ENCODE measurements around the gene DCDC2B.
"Not testable (repeated sequence)": the region's sequence is repeated elsewhere in the genome, so short reads cannot be mapped to it uniquely, and the experiment has no call there.

The DCDC2B gene

DNA sequence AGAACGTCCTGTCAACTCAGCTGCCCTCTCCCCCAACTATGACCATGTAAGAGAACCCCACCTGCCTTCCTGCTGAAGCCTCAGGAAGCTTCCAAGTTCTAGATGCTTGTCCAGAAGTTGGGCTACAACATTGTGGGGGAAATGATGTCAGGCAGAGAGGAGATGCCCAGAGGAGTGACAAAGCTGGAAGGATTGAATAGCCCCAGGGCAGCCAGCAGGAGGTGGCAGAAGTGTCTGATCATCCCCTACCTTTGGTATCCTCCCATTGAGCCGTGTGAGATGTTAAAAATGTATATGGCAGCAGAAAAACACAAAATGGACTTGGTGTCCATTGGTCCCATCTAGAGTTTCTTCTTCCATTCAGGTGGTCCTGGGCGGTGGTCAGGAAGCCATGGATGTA, 19.9 kb downstream of the DCDC2B start:
- no peak for DNase-seq

DNA sequence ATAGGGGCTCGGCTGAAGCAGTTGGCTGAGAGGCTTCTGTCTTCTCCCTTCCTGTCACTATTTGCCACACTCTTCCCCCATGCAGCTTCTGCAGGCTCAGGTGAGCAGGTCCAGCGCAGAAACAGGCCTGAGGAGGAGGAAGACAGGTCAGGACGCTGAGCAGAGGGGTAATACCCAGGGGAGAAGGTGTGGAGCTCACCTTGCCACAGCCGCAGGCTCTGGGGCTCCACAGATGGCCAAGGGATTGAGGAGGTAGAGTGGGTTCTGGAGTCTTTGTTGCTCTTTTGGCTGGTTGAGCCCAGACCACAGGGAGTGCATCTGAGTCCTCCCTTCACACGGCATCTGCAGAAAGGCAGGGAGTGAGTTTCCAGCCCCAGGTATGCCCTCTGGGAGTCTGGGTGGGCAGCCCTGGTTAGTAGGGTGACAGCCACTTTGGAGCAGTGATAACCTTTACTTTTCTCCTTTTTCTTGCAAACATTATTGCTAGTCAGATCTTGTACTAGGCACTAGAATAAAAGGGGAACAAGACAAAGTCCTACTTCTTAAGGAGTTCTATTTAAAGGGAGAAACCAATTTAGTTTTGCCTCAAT, 23.0 kb downstream of the DCDC2B start:
- DNase-seq, result no peak

DNA sequence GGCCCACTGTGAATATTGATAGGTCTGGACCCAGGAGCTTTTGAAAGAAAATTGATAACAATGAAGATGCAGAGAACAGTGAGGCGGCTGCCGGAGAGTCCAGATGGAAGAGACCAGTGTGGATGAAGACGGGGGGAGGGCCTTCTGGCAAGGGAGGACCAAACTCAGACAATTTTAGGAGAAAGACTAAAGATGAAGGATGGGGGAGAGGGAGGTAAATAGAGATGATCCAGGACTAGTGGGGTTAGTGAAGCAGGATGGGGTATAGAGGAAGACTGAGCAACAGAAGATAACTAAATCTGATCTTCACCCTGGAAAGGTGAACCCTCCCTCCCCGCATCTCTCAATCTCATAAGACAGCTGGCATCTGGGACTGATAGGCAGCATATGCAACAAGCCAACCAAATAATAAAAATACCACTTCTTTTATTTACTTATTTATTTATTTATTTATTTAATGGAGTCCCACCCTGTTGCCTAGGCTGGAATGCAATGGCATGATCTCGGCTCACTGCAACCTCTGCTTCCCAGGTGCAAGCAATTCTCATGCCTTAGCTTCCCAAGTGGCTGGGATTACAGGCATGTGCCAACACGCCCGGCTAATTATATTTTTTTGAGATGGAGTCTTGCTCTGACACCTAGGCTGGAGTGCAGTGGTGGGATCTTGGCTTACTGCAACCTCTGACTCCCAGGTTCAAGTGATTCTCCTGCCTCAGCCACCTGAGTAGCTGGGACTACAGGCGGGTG, 23.8 kb downstream of the DCDC2B start:
- peak in 2 of 3 experiments; percentile 20 to 54 for DNase-seq

DNA sequence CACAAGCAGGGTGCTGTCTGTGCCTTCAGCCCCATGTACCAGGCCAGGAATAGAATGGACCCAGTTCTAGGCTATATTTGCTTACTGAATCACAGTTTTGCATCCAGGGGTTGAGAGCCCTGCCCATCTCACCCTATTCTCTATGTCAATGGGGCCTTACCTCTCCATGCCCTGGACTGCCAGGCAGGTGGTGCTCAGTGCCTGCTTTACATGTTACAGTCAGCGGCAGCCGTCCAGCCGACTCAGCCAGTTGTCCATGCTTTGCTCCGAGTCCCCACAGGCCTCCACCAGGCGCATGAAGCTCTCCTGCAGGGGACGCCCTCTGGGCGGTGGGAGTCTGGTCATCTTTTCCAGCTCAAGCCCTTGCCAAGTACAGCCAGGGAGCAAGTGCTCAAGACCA, 25.9 kb downstream of the DCDC2B start:
- DNase-seq, result no peak

DNA sequence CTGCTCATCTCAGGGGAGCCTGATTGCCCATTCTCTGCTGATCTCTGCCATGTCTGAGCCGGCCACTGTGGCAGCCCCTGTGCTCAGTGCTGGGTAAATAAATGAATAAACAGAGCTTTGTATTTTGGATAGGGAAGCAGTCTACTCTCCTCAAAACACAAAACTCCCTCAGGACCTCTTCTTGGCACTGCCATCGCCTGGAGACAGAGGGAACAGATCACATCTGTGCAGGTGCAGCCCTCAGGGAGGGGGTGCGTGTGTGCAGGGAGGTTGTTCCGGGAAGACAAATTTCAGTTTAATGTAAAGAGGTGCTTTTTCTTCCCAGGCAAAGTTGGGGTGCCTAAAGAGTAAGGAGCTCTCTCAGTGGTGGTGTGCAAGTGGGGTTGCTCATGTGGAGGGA, 30.4 kb downstream of the DCDC2B start:
- peak; percentile 62 to 80 (median 74) for DNase-seq

DNA sequence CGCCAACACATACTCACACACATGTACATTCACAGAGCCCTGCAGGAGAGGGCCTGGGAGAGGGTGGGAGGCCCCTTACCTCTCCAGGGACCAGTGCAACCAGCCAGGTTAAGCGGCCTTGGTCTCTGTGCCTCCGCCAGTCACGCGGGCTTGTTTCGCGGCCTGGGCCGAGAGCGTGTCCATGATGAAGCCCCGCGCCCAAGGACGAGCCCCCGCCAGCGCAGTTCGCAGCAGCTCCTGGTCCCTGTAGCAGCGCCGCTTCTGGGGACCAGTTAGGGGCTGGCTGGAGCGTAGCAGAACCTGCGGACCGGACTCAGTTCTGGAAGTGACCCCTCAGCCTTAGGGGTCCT, 30.9 kb downstream of the DCDC2B start:
- DNase-seq, result peak; percentile 60 to 85 (median 84)

DNA sequence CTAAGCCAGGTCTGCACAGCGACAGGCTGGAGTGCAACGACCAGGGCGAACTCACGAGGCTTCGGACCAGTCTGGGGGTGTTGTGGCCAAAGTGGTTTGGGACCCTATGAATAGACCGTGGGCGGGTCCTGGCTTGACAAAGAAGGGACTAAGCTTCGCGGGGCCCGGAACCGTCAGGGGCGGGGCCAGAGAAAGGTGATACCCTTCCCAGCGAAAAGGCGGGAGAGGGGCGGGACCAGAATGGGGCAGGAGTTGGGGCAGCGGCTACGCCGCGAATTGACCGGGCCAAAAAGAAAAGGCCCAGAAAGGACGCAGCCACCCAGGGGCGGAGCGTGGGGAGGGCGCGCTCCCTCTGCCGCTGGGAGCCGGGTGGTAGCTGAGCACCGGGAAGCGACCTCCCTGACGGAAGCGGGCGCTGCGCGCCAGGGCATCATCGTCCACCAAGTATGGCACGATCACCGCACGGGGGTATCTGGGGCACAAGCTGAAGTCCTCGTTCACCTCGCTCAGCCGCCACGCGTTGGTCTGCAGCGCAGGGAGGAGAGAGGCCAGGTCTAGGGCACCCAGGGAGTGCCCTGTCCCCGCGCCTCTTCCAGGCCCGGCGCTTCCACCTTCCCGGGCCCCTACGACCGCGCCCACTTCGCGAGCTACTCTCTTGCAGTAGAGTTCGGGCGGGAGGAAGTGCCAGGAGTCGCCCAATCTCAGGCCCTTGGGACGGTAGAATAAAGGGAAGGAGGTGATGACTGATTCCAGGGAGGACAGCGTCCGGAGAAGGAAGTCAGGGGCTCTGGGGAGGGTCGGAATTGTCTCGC, 31.5 kb downstream of the DCDC2B start:
- DNase-seq, result peak; percentile 86 to 92 (median 92)

DNA sequence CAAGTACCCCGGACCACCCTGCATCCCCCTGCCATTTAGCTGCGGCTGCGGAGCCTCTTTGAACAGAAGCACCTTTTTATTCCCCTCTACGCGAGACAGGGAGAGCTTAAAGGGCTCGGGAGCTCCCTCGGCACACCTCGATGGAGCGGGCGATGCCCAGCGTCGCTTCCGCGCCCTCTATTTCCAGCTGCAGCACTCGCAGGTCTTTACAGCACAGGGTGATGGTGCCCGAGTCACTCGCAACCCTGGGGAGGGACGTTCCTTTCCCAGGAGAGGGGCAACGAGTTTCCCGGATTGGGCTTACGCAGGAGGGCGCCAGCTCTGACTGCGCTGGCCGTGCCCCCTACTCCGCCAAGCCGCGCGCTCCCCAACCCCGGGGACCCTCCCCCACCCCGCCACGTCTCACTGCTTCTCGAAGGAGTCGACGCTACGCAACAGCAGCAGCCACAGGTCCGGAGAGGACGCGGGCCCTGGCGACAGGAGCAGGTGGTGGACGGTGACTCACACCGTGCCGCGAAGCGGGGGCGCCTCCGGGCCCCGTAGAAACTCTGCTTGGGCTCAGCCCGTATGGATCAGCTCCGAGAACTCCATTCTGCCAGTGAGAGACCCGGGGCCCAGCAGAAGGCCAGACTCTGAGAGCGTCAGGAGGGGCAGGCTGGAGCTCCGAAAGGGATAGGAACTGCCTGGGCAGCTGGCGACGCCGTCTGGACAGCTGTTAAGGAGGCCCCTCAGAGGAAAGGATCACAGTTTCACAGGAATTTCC, 32.3 kb downstream of the DCDC2B start:
- peak; percentile 75 to 87 (median 82) for DNase-seq

DNA sequence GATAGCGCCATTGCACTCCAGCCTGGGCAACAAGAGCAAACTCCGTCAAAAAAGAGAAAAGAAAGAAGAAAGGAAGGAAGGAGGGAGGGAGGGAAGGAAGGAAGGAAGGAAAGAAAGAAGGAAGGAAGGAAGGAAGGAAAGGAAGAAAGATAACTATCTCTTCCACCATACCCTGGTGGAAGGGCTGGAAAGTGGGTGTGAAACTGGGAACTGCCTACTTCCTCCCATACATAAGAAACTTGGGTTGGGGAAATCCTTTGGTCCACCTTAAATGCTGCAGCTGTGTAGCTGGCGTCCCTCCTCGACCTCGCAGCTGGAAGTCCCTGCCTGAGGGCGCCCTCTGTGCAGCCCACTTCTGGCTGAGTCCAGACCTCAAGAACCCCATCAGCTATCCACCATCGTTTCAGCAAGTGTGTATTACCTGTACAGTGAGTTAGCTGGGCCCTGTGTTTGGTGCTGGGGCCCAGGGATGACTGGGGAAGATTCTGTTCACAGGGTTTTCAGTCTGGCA, 33.5 kb downstream of the DCDC2B start:
- peak in 1 of 3 experiments; percentile 28 for DNase-seq

DNA sequence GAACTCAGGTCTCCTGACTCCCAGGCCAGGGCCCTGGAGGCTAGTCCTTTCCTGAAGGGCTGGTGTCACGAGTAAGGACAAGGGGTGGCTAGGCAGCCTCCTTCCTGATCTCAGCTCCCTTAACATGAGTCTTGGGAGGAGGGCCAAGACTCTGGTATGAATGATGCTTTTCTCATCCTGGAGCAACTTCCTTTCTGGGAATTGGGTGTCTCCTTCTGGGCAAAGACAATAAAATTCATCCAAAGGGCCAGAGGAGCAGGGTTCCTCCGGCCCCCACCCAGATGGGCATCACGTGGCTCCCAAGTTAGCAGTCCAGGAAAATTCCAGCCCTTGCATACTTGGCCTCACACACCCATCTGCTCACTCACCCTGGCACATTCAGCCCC, 38.0 kb downstream of the DCDC2B start, which contains the start of gene FAM167B:
Gene FAM167B, plus strand, starts transcription at position 335 of the 386 bp plus-strand sequence. CDS start 200 bp downstream, outside the sequence.
- DNase-seq, result no peak

DNA sequence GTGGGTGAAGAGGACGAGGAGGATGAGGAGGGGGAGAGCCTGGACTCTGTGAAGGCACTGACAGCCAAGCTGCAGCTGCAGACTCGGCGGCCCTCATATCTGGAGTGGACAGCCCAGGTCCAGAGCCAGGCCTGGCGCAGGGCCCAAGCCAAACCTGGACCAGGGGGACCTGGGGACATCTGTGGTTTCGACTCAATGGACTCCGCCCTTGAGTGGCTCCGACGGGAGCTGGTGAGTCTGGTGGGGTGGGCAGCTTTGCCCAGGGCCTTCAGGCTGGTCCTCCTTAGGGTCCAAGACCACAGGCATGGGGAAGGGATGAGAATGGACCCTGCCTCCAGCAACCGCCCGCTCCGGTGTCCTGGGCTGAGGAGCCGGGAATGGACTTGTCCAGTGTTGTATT, 38.6 kb downstream of the DCDC2B start:
- DNase-seq, result no peak

DNA sequence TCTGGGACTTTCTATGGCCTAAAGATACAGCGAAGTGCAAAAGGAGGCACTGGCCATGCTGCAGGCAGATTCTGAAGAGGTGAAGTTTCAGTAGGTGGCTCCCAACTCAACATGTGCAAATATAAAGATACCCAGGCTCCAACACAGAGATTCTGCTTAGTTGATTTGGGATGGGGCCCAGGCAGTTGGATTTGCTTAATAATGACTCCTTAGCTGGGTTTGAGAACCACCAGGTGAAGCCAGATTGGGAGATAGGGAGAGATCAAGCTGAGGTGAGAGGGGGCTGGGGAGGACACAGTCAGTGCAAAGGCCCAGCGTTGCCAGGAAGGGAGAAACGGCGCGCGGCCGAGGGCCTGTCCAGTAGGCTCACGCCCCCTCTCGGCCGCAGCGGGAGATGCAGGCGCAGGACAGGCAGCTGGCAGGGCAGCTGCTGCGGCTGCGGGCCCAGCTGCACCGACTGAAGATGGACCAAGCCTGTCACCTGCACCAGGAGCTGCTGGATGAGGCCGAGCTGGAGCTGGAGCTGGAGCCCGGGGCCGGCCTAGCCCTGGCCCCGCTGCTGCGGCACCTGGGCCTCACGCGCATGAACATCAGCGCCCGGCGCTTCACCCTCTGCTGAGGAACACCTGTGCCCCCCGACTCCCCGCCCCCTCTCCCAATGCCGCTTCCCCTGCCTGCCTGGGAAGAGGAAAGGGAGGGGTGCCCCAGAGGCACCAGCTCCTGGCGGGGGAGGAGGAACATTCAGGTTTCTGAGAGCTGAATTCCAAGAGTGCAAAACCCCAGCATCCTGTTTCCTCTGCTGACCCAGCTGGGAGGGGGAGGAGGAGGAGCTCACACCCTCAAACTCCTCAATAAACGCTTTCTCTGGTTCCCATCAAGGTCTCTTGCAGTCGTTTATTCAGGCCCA, 39.3 kb downstream of the DCDC2B start:
- peak; percentile 77 to 88 (median 77) for DNase-seq

DNA sequence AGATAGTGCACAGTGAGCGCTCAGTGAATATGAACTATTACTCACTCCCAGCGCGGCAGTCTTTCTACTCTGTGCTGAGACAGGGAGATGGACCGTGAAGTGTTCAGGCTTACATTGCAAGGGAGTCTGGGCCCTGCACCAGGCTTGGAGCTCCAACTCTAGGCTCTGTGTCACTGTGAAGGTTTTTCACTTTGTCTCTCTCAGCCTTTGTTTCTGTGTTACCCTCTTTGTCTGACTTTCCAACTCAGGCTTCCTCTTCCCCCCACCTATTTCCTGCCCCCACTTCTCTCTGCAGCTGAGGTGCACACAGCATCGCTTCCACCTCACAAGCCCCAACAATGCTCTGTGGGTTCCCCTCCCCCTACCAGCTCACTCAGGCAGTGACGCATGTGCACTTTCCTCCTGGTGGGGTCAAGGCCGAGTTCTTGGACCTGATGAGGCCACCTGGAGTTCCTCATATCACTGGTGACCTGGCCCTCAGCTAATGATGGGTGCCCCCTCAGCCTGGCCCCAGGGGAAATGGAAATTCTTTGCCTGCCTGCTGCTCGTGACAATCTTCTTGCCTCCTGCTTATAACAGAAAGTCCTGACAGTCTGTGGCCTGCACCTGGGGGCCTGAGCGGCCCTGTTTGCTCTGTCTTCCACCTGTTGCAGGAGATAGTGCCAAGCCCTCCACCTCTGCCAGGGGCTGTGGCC, 41.1 kb downstream of the DCDC2B start:
- peak in 1 of 3 experiments; percentile 11 for DNase-seq

DNA sequence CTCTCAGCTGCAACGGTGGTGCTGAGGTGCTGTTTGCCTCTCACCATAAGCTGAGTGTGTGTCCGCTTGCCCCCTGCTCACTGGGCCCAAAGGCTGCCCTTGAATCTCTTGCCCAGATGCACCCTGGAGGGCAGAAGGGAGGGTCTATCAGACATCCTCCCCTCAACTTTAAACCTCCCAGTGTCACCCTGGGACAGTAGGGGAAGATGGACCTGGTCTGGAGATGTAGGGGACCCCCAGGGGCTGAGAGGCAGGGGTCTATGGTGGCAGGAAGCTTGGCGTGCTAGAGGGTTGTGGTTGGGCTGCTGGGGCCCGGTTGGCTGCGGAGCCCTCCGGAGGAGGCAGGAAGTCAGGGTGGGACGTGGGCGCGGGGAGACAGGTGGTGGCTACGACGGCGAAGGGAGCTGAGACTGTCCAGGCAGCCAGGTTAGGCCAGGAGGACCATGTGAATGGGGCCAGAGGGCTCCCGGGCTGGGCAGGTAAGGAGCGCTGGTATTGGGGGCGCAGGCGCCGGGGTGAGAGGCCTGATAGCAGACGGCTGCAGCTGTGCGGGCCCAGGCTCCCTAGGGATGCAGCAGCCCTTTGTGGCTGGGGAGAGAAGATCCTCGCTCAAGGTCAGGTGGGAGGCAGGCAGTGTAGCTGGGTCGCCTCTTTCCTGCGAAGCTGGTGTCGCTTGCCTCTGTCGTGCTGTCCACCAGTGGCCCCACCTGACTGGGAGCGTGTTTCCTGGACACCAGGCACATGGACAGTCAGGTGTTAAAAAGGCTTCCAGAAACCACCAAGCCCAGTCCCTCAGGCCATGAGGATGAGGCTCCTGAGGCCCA, 42.2 kb downstream of the DCDC2B start, which contains the start of gene LCK:
Gene LCK, plus strand, starts transcription at position 373 of the 824 bp plus-strand sequence. CDS start 23,065 bp downstream, outside the sequence.
- no peak for DNase-seq

DNA sequence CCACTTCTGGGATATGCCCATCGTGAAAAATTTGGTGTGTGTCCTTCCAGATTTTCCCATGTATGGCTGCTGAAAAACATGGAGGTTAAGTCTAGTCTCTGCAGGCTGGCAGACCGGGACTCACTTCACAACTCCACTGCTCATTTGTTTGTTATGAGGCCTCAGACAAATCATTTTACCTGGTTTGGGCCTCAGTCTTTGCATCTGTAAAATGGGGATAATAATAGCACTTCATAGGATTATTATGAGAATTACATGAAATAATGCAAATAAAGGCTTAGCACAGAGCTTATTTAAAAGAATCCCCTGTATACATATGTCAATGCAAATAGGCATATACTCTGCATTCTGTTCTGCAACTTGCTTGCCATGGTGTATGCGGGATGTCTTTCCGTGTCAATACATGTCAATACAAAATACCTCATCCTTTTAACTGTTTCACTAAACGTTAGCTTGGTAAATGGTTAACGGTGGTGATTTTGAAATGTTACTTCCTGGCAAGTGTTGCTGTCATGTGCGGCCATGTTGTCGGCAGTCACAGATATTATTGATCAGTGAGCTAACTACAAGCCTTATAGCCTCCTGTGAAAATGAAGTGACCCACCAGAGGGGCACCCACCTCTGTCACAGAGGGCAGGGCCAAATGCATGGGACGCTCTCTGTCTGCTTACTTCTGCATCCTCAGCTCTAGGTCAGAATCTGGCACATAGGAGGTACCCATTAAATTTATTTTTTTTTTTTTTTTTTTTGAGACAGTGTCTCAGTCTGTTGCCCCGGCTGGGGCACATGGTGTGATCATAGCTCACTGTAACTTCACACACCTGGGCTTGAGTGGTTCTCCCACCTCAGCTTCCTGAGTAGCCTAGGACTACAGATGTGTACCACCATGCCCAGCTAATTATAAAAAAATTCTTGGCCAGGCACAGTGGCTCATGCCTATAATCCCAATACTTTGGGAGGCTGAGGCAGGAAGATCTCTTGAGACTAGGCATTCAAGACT, 46.5 kb downstream of the DCDC2B start:
- no peak for DNase-seq

DNA sequence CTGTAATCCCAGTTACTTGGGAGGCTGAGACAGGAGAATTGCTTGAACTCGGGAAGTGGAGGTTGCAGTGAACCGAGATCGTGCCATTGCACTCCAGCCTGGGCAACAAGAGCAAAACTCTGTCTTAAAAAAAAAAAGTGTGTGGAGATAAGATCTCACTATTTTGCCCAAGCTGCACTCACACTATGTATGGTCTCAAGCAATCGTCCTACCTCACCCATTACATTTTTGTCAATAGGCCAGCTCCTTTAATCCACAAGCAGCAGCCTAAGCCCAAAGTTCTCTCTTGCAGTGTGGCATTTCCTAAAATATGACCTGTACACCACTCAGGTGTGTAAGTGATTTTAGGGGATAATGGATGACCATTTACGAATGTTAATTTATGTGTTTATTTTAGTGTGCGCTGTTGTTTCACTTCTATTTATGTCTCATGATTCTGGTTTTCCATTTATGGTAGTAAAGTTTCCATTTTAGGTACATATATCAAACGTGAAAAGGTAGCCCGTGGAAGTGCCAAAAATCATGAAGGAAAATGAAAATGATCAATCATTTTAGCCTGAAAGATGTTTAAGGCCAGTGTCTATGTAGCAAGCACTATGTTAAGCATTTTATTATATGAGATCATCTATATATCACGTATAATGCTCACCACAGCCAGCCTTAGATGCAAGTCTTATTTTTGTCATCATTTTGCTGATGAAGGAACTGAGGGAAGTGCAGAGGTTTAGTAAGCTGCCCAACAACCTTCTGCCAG, 47.8 kb downstream of the DCDC2B start:
- no peak for DNase-seq

DNA sequence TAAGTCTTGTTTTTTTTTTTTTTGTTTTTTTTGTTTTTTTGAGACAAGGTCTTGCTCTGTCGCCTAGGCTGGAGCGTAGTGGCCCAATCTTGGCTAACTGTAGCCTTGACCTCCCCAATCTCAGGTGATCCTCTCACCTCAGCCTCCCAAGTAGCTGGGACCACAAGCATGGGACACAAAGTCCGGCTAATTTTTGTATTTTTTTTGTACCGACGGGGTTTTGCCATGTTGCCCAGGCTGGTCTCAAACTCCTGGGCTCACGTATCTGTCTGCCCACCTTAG, 48.3 kb downstream of the DCDC2B start:
- DNase-seq, result no peak

DNA sequence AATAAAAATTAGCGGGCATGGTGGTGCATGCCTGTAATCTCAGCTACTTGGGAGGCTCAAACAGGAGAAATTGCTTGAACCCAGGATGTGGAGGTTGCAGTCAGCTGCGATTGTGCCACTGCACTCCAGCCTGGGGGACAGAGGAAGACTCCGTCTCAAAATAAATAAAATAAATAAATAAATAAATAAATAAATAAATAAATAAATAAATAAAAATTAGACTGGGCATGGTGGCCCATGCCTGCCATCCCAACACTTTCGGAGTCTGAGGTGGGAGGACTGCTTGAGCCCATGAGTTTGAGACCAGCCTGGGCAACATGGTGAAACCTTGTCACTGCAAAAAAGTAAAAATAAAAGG, 54.3 kb downstream of the DCDC2B start:
- not testable (repeated sequence) for DNase-seq
